ENCODE data around the gene KAZN. TPM values are rescaled to one million over a fixed set of nuclear protein-coding genes. Genes with fewer than 3 reads are reported as not detected.

KAZN gene
- total and polyA plus RNA-seq, 2 donors from 2014 or later = 17.4 to 60.8 TPM

DNA sequence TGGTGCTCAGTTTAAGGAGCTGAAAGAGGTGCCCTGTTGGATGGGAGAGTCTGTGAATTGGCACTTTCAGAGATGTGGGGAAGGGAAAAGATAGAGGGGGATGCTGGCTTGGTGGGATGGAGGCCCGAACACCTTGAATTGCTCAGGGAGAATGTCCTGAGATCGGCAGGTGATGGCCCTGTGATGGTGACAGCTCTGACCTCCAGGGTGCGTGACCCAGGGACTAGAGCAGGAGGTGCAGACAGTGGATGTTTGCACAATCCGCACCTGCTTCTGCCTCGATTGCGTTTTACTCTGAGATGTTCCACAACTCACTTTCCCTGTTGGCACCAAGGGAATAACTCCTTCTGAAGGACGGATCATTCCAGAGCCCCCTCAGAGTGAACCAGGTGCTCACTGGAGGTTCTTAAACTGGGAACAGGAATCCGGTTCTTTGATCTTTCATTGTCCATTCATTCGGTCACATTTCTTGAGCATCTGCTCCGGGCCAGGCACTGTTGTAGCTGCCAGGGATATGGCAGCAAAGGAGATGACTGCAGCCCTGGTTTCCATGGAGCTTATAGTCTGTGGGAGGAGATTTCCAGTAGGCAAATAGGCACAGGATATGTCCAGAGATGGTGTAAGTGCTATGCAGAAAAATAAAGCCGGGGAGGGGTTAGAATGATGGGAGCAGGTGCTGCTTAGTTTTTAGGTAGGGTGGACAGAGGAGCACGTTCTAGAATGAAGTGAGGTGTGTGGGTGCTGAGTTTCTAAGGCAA, 328.5 kb downstream of the KAZN start:
- Histone ChIP-seq H3K9me3 (ENCODE audit: control insufficient read depth in 2 of 3, insufficient read depth in 1 of 3, low read length in 3 of 3) (no peaks in the 10 kb centered on the region), H3K27ac (ENCODE audit: low read depth in 2 of 2, low read length in 2 of 2) (no peak overlapping the region), H3K27me3 (ENCODE audit: control insufficient read depth, insufficient read depth, low read length) (peaks cover 2% of the 10 kb centered on the region), H3K4me3 (ENCODE audit: low read length in 3 of 3) (peak overlapping the region in 1 of 3 donors; percentile 72), H3K9ac (ENCODE audit: low read length in 3 of 3) (no peak overlapping the region), H3K36me3 (ENCODE audit: control insufficient read depth in 2 of 3, insufficient read depth in 3 of 3, low read length in 3 of 3) (no peaks in the 10 kb centered on the region), H3K4me1 (ENCODE audit: control insufficient read depth in 2 of 3, insufficient read depth in 2 of 3, low read depth in 1 of 3, low read length in 3 of 3) (peaks cover 5 to 43% (median 30%) of the 10 kb centered on the region in 3 donors)
- no peak for FAIRE-seq
- intact Hi-C loops (cut with DNase I) = loop anchor here (10.0 kb wide), 1 partner anchor 98 kb away; no protein-coding TSS in a partner anchor
- DNase-seq = no peak
- no peak for TF ChIP-seq CTCF (IDR thresholded peaks at IDR 0.05; ENCODE audit: borderline replicate concordance, extremely low read depth, insufficient read depth)

GRCh38 chr1:14928412-14928811, 329.9 kb downstream of the KAZN start:
- Histone ChIP-seq H3K4me3 (ENCODE audit: low read length in 3 of 3) (no peak overlapping the region), H3K9ac (ENCODE audit: low read length in 3 of 3) (peak overlapping the region in 1 of 3 donors; percentile 62), H3K4me1 (ENCODE audit: control insufficient read depth in 2 of 3, insufficient read depth in 2 of 3, low read depth in 1 of 3, low read length in 3 of 3) (peaks cover 5 to 41% (median 30%) of the 10 kb centered on the region in 3 donors), H3K36me3 (ENCODE audit: control insufficient read depth in 2 of 3, insufficient read depth in 3 of 3, low read length in 3 of 3) (no peaks in the 10 kb centered on the region), H3K27me3 (ENCODE audit: control insufficient read depth, insufficient read depth, low read length) (peaks cover 2% of the 10 kb centered on the region), H3K9me3 (ENCODE audit: control insufficient read depth in 2 of 3, insufficient read depth in 1 of 3, low read length in 3 of 3) (no peaks in the 10 kb centered on the region), H3K27ac (ENCODE audit: low read depth in 2 of 2, low read length in 2 of 2) (peak overlapping the region; percentile 68 to 74)
- FAIRE-seq (no peak), DNase-seq (peak in 2 of 5 donors; percentile 30 to 74)
- intact Hi-C loops (cut with DNase I) = loop anchor here (10.0 kb wide), 1 partner anchor 96 kb away; no protein-coding TSS in a partner anchor
- TF ChIP-seq CTCF (IDR thresholded peaks at IDR 0.05; ENCODE audit: borderline replicate concordance, extremely low read depth, insufficient read depth) = no peak

GRCh38 chr1:14928886-14929546, 330.5 kb downstream of the KAZN start:
- intact Hi-C loops (cut with DNase I) = loop anchor here (10.0 kb wide), 1 partner anchor 96 kb away; no protein-coding TSS in a partner anchor
- H3K4me3 ChIP-seq (ENCODE audit: low read length in 3 of 3) = no peak overlapping the region
- H3K4me1 ChIP-seq (ENCODE audit: control insufficient read depth in 2 of 3, insufficient read depth in 2 of 3, low read depth in 1 of 3, low read length in 3 of 3) = peaks cover 5 to 38% (median 30%) of the 10 kb centered on the region in 3 donors
- H3K27ac ChIP-seq (ENCODE audit: low read depth in 2 of 2, low read length in 2 of 2) = peak overlapping the region; percentile 87 to 94
- no peak for FAIRE-seq
- no peak for TF ChIP-seq CTCF (IDR thresholded peaks at IDR 0.05; ENCODE audit: borderline replicate concordance, extremely low read depth, insufficient read depth)
- no peaks in the 10 kb centered on the region for H3K9me3 ChIP-seq (ENCODE audit: control insufficient read depth in 2 of 3, insufficient read depth in 1 of 3, low read length in 3 of 3)
- peaks cover 2% of the 10 kb centered on the region for H3K27me3 ChIP-seq (ENCODE audit: control insufficient read depth, insufficient read depth, low read length)
- no peaks in the 10 kb centered on the region for H3K36me3 ChIP-seq (ENCODE audit: control insufficient read depth in 2 of 3, insufficient read depth in 3 of 3, low read length in 3 of 3)
- DNase-seq = no peak
- peak overlapping the region in 1 of 3 donors; percentile 73 for H3K9ac ChIP-seq (ENCODE audit: low read length in 3 of 3)

Data from kidney (tissue), 14 donors.